ENCODE measurements around the gene SPCS3.
"Not testable (repeated sequence)": the region's sequence is repeated elsewhere in the genome, so short reads cannot be mapped to it uniquely, and the experiment has no call there.

The SPCS3 gene

DNA sequence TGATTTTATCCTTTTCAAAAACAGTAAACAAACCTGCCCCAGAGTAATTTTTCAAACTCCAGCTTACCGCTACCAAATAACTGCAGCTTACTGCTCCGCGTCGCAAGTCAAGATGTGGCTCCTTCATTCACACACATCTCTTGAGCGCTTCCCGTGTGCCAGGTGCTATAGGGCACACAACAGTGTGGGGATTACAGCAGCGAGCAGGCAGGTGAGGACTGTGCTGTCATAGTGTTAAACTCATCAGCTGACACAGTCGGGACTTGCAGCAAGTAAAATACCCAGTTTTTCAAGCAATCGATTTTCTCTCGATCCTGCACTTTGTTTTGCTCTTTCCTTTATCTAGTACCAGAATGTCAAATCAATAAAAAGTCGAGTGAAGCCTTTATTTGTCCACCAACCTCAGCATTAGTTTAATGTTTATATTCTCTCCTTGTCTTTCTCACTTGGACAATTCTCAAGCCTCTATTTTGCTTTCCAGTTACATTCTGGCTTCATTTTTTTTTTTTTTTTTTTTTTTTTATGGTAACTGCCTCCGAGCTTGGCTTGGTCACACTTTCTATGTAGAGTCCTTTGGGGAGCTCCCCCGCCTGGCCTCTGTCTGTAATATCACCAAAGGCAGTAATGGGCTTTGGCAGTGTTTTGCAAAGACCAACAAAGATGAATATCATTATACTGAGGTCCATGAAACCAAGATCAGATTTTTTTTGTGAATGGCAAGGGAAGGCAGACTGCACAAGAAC is 42.4 kb upstream of the SPCS3 start:
- H3K27ac ChIP-seq: no peak overlapping the region

GRCh38 chr4:176279560-176279959 is 40.2 kb upstream of the SPCS3 start:
- H3K27ac ChIP-seq; DNase-seq (ENCODE audit: low spot score); H3K4me3 ChIP-seq: not testable (repeated sequence)

More for the DNA sequence above, 42.4 kb upstream of the SPCS3 start:
- DNase-seq (ENCODE audit: low spot score): no peak
- TF ChIP-seq CTCF (IDR thresholded peaks at IDR 0.05): peak; percentile 17
- peak overlapping the region; percentile 4 for H3K4me3 ChIP-seq

GRCh38 chr4:176286728-176287127 is 33.0 kb upstream of the SPCS3 start:
- Histone ChIP-seq H3K27ac (peak overlapping the region in 1 of 2 donors; percentile 39), H3K4me3 (no peak overlapping the region)
- no peak for DNase-seq (ENCODE audit: low spot score)
- TF ChIP-seq CTCF (IDR thresholded peaks at IDR 0.05): no peak

DNA sequence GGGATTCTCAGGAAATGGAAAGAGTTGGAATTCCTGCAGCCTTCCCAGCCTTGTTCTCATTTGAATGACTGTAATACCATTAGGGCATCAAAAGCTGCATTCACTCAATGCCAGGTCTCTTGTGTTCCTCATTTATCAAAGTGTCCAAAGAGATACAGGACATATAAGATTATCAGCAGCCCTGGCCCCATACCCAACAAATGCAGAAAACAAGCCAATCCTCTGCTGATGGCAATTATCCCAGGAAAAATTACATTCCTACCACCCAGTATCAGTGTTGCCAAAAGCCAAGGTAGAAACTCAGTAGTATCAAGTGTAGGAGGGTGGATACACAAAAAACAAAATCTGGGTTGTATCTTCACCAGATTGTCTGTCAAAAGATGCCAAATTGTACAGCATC is 32.2 kb upstream of the SPCS3 start:
- Histone ChIP-seq H3K4me3 (no peak overlapping the region), H3K27ac (no peak overlapping the region)
- no peak for DNase-seq (ENCODE audit: low spot score)
- no peak for TF ChIP-seq CTCF (IDR thresholded peaks at IDR 0.05)

GRCh38 chr4:176288020-176288419 is 31.7 kb upstream of the SPCS3 start:
- Histone ChIP-seq H3K27ac (no peak overlapping the region), H3K4me3 (no peak overlapping the region)
- no peak for DNase-seq (ENCODE audit: low spot score)
- no peak for TF ChIP-seq CTCF (IDR thresholded peaks at IDR 0.05)

DNA sequence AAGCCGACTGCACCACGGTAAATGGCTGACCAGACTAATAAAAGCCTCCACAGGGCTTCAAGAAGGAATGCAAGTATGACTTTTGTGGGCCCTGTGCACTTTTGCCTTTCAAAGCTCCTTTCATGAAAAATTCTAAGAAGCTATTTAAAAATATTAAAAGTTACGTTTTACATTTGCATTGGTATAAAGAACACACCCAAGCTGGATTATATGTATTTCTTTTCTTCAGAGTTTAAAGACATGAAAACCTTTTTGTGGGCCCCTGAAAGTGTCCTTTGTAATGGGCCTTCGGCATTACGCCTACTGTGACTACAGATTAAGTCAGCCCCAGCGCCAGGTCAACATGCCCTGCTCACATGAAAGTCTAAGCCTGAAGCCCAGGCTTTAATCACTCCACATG is 30.2 kb upstream of the SPCS3 start:
- Histone ChIP-seq H3K27ac (no peak overlapping the region), H3K4me3 (no peak overlapping the region)
- no peak for TF ChIP-seq CTCF (IDR thresholded peaks at IDR 0.05)
- no peak for DNase-seq (ENCODE audit: low spot score)

DNA sequence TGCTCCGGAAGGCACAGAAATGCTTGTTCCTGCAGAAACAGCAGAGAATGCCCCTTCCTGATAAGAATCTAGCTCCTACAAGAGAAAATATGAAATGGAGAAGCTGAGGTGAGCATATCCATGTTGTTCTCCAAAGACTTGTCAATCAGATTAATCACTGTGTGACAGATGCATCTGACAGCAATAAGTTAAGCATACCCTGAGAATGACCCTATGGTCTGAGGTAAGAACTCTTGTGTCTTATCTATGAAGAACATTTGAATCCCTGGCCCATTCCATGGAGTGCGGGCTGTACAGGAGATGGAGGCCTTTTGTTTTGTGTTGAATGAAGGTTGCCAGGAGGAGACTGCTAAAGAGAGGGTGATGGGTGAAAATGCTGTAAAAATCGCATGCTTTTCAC is 29.2 kb upstream of the SPCS3 start:
- no peak overlapping the region for H3K27ac ChIP-seq
- TF ChIP-seq CTCF (IDR thresholded peaks at IDR 0.05): no peak
- DNase-seq (ENCODE audit: low spot score): no peak
- no peak overlapping the region for H3K4me3 ChIP-seq

All from coronary artery (tissue), 2 donors.